Skin epidermis (tissue), 12 donors: ENCODE results near the gene NUDCD3.
"Not testable (repeated sequence)": the region's sequence is repeated elsewhere in the genome, so short reads cannot be mapped to it uniquely, and the experiment has no call there.

Source experiments
- H3K27ac ChIP-seq, 21 experiments: fragments of 200-600 bp; sonication (generic) in 11 of 21; one replicate each; pipeline ENCODE4 v1.5.0; 2020; ENCODE audit warnings: mild to moderate bottlenecking in 3 of 21, inconsistent platforms in 2 of 21, moderate library complexity in 2 of 21
- H3K4me3 ChIP-seq, 7 experiments: fragments of 200-600 bp; sonication (generic) in 2 of 7; one replicate each; pipeline ENCODE4 v1.5.0; 2020; ENCODE audit warnings: inconsistent platforms in 2 of 7, mild to moderate bottlenecking in 2 of 7, moderate library complexity in 1 of 7

Gene NUDCD3

DNA sequence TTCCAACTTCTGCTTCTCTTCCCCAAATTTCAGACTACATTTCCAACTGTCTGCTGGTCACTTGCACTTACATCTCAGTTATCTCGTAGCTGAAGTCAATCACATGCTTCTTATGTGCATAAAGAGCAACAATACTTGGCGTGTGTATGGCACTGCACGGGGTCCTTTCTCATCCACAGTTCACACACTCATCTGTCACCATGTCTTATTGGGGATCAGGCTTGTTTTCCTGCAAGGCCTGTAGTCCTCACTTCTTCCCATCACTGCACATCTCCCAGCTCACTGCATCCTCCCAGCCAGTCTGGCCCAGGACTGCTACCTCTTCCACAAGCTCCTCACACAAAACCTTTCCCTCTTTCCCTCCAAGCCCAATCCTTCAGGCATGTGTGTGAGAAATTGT, 35.3 kb downstream of the NUDCD3 start:
- no peak overlapping the region for H3K27ac ChIP-seq
- H3K4me3 ChIP-seq, result no peak overlapping the region

DNA sequence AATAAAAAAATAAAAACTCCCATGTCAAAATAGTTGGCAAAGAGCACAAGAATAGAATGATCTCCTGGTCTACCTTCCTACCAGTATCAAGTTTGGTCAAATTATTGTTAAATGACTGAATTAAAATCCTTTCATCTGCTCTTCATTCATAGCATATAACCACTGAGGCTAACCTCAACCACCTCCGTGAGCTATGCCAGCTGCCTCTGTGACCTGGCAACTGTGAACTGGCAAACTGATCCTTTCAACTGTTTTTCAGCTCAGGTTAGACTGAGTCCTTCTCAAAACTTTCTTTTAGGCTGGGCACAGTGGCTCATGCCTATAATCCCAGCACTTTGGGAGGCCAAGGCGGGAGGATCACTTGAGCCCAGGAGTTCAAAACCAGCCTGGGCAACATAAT, 36.1 kb downstream of the NUDCD3 start:
- Histone ChIP-seq H3K27ac (no peak overlapping the region), H3K4me3 (no peak overlapping the region)

DNA sequence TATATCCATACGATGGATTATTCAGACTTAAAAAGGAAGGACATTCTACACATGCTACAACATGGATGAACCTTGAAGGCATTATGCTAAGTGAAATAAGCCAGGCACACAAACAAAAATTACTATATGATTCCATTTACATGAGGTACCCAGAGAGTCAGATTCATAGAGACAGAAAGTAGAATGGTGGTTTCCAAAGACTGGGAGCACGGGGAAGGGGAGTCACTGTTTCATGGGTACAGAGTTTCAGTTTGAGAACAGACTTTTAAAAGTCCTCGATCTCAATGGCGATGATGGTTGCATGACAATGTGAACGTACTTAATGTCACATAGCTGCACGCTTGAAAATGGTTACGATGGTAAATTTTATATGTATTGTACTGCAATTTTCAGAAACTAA, 39.3 kb downstream of the NUDCD3 start:
- Histone ChIP-seq H3K4me3 (no peak overlapping the region), H3K27ac (no peak overlapping the region)

DNA sequence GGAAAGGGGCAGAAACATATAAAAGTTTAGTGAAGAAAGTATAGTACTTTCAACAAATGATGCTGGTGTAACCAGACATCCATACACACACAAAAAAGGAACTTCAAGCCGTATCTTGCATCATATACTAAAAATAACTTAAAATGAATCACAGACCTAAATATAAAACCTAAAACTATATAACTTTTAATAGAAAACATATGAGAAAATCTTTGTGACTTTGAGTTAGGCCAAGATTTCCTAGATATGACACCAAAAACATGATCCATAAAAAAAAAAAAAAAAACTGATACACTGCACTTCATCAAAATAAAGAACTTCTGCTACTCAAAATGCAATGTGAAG, 40.9 kb downstream of the NUDCD3 start:
- peak overlapping the region in 1 of 21 experiments; percentile 15 for H3K27ac ChIP-seq
- H3K4me3 ChIP-seq, result no peak overlapping the region

GRCh38 chr7:44448922-44449583, 41.4 kb downstream of the NUDCD3 start:
- Histone ChIP-seq H3K4me3 (no peak overlapping the region), H3K27ac (peak overlapping the region in 1 of 21 experiments; percentile 15)

DNA sequence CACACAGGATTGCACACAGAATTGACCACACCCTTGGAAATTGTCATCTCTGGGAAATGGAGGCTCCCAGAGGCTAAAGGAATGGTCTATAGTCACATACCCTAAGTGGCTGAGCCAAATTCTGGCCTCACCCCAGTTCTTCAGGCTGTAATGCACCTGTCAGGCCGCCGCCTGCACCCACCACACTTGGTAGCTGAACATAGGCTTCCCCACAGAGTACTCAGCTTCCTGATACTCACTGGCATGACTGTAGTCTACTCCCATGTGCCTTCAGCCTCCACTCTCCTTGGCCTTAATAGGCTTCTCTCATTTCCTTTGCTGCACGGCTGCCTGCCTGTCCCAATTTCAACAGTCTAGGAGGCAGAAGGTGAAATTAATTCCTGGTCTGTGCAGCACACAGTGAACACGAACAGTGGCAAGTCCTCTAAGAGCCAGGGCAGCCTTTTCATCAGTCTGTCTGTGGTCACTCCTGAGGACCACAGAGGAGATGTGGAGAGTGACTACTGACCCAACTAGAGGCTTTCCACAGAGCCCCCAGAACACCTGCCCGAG, 42.5 kb downstream of the NUDCD3 start:
- H3K27ac ChIP-seq, result no peak overlapping the region
- H3K4me3 ChIP-seq, result no peak overlapping the region

GRCh38 chr7:44445986-44446671, 44.3 kb downstream of the NUDCD3 start:
- Histone ChIP-seq H3K27ac (no peak overlapping the region), H3K4me3 (no peak overlapping the region)

DNA sequence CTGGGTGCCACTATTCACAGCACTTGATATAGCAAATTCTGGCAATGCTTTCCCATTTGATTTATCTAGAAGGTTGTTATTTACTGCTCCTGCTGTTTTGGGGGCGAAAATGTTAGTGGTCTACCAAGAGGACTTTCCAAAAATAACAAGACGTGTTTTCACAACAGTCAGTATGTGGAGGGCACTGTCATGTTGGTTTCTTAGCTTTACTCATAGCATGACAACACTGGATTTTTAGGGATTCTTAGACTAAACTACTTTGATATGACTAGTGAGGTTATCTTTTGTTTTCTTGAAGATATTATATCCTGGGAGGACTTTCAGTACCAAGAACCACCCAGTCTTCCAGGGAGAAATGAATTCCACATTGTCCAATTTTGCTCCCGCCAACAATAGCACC, 49.4 kb downstream of the NUDCD3 start:
- Histone ChIP-seq H3K4me3 (no peak overlapping the region), H3K27ac (no peak overlapping the region)

DNA sequence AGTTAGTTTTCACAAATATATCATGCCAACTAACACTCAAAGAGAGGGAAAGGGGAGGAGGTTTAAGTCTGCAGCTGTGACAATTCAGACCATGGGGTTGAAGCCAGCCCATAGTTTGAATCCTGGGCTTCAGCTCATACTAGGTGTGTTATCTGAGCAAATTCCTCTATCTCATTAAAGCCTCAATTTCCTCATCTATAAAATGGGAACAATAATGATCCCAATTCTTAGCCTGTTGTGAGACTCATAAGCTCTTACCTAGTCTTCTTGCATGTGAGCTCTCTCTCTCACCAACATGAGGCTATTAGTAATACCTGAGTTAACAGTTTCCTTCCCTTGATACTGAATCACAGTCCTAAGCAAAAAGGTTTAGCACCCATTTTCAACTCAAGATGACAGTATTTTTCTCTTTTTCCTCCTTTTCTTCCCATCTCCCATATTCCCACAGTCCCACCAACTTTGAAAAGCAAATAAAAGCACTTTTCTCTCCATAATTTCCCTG, 49.8 kb downstream of the NUDCD3 start:
- H3K4me3 ChIP-seq, result no peak overlapping the region
- no peak overlapping the region for H3K27ac ChIP-seq

DNA sequence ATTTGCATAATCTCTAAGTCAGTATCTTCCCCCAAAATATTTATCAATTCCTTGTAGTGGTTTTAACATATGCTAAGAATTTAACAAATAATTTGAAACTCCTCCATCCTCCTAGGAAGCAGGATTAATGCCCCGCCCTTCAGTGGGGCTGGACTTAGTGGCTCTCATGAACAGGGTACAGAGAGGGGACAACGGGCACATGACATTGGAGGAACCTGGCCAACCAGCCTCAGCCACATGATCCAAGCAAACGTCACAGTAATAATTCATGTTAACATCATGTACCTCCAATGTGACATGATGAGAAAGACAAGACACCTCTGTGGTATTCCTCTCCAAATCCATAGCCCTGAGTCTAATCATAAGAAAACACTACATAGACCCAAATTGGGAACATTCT, 50.5 kb downstream of the NUDCD3 start:
- Histone ChIP-seq H3K4me3 (no peak overlapping the region), H3K27ac (no peak overlapping the region)

GRCh38 chr7:44438816-44439215, 51.6 kb downstream of the NUDCD3 start:
- Histone ChIP-seq H3K4me3 (no peak overlapping the region), H3K27ac (no peak overlapping the region)

- no peak overlapping the region for H3K4me3 ChIP-seq
- no peak overlapping the region for H3K27ac ChIP-seq
These were observed 56.3 kb downstream of the NUDCD3 start for GRCh38 chr7:44434201-44434600.

DNA sequence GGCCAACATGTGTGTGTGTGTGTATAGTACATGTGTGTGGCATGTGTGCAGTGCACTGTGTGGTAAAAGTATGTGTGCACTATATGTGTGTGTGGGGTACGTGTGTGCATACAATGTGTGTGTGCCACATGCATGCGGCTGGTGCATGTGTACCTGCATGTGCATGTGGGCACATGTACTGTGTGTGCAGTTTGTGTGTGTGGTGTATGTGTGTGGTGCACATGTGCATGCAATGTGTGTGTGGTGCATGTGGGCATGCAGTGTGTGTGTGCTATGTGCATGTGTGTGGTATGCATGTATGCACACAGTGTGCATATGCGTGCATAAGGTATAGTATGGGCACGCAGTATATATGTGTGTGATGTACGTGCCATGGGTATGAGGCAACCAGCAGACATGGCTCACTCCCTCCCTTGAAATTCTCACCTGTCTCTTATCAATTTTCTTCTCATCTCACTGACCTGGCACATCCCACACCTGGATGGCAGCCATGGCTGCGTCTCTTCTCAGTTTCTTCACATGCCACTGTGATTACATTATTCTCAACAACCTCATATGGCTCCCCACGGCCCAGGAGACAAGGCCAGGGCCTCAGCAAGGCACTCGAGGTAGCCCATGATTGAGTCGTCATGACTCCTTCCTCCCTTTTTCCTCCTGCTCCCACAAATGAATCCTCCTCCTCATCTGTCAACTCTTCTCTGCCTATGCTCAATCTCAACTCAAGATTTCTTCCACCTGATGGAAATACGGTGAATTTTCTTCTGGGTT, 57.0 kb downstream of the NUDCD3 start:
- Histone ChIP-seq H3K4me3 (no peak overlapping the region), H3K27ac (no peak overlapping the region)

GRCh38 chr7:44432381-44432977, 58.0 kb downstream of the NUDCD3 start:
- H3K4me3 ChIP-seq, result no peak overlapping the region
- no peak overlapping the region for H3K27ac ChIP-seq

DNA sequence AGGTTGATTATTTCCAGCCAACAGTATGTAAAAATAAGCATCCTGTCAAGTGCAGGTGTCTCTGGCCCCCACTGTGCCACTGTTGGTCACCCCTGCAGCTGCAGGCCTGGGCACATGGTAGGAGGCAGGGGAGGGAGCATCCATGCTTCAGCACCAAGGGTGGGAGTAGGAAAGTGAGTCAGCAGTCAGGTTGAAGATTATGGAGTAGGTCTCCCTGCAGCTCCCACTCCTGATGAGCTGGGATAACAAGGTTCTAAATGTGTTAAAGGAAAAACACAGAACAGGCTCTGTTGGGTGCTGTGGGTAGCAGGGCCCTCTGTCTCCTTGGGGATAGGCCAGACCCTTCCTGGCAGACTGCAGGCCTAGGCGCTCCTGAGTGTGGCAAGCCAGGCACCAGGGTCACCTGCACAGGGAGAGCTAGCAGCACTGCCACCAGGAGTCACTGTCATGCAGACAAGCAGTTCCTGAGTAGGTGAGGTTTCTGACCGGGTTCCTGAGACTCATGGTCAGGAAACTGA, 59.3 kb downstream of the NUDCD3 start:
- no peak overlapping the region for H3K27ac ChIP-seq
- H3K4me3 ChIP-seq, result no peak overlapping the region

- no peak overlapping the region for H3K27ac ChIP-seq
These were observed 60.4 kb downstream of the NUDCD3 start for GRCh38 chr7:44430054-44430453.

DNA sequence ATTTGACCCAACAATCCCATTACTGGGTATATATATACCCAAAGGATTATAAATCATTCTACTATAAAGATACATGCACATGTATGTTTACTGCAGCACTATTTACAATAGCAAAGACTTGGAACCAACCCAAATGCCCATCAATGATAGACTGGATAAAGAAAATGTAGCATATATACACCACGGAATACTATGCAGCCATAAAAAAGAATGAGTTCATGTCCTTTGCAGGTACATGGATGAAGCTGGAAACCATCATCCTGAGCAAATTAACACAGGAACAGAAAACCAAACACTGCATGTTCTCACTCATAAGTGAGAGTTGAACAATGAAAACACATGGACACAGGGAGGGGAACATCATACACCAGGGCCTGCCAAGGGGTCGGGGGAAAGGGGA, 65.7 kb downstream of the NUDCD3 start:
- H3K27ac ChIP-seq, H3K4me3 ChIP-seq: not testable (repeated sequence)

More at GRCh38 chr7:44430054-44430453, 60.4 kb downstream of the NUDCD3 start:
- no peak overlapping the region for H3K4me3 ChIP-seq

- Histone ChIP-seq H3K4me3 (no peak overlapping the region), H3K27ac (no peak overlapping the region)
These were observed 73.5 kb downstream of the NUDCD3 start for GRCh38 chr7:44416941-44417340.

DNA sequence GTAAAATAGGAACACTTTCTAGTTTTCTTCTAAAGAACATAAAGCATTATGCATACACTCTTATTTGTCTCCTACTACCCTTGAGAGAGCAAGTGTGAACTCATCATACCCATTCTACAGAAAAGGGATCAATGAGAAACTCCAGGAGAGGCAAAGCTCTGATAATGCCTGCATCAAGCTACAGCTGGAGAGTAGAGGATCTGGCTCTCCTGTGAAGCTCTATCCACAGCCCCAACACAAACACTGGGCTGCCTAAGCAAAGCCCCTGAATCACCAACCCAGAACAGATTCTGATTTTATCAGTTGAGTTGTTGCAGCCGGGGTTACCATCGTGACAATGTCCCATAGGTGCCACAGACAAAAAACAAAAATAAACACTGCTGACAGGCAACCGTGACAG, 74.9 kb downstream of the NUDCD3 start:
- no peak overlapping the region for H3K4me3 ChIP-seq
- H3K27ac ChIP-seq, result no peak overlapping the region

- Histone ChIP-seq H3K4me3 (no peak overlapping the region), H3K27ac (no peak overlapping the region)
These were observed 75.4 kb downstream of the NUDCD3 start for GRCh38 chr7:44415047-44415446.
